OCI-LY3 (cell line): Measurements from ENCODE around the gene ABCA4.

Experiments
- H2AFZ ChIP-seq: fragments of 200-600, 300-600 bp; shearing (Covaris generic); 2 replicates; pipeline ENCODE4 v1.6.0; 2014; ENCODE audit warnings: antibody characterized with exemption, low read depth, low read length
- H3K27ac ChIP-seq: fragments of 200-600, 300-600 bp; sonication (generic); 2 replicates; pipeline ENCODE4 v1.5.1; 2014; ENCODE audit warnings: mild to moderate bottlenecking, low read length, moderate library complexity, mixed read lengths
- H3K27me3 ChIP-seq: fragments of 200-600, 300-600 bp; sonication (generic); 2 replicates; pipeline ENCODE4 v1.6.1; 2014; ENCODE audit warnings: low read depth, low read length, mixed read lengths
- H3K36me3 ChIP-seq: fragments of 200-600, 300-600 bp; sonication (generic); replicated peaks from 2 replicates; pipeline ENCODE3; 2014; ENCODE audit warnings: low read depth, low read length, mixed read lengths
- H3K4me1 ChIP-seq: fragments of 300-600, 200-600 bp; sonication (generic); 2 replicates; pipeline ENCODE4 v1.6.1; 2014; ENCODE audit warnings: low read length, mixed read lengths
- H3K4me2 ChIP-seq: fragments of 200-600, 300-600 bp; sonication (generic); 2 replicates; pipeline ENCODE4 v1.6.1; 2014; ENCODE audit warnings: low read length, mixed read lengths
- H3K4me3 ChIP-seq: fragments of 300-600, 200-600 bp; sonication (generic); 2 replicates; pipeline ENCODE4 v1.5.1; 2014; ENCODE audit warnings: antibody characterized with exemption, mild to moderate bottlenecking, low read length, moderate library complexity
- H3K79me2 ChIP-seq: fragments of 300-600, 200-600 bp; shearing (Covaris generic); 2 replicates; pipeline ENCODE4 v1.6.1; 2014; ENCODE audit warnings: mild to moderate bottlenecking, low read length, mixed read lengths
- H3K9ac ChIP-seq: fragments of 300-600, 200-600 bp; shearing (Covaris generic); 2 replicates; pipeline ENCODE4 v1.6.0; 2014; ENCODE audit warnings: mild to moderate bottlenecking, low read length, moderate library complexity
- H3K9me3 ChIP-seq: fragments of 200-600, 300-600 bp; shearing (Covaris generic); 2 replicates; pipeline ENCODE4 v1.6.1; 2014; ENCODE audit warnings: low read length, mixed read lengths; ENCODE audit not compliant: insufficient read depth
- H4K20me1 ChIP-seq: fragments of 200-600, 300-600 bp; sonication (generic); 2 replicates; pipeline ENCODE4 v1.6.1; 2016; ENCODE audit warnings: low read length, mixed read lengths; ENCODE audit not compliant: insufficient read depth
- EZH2phosphoT487 ChIP-seq: fragments of 200-600 bp; shearing (Covaris generic); IDR thresholded peaks from 2 replicates; pipeline ENCODE4 v1.6.1; 2018; ENCODE audit warnings: antibody characterized with exemption, mixed run types, low read depth
- TF ChIP-seq, protein P1 (sequence below): fragments of 200-600, 300-600 bp; sonication (generic); IDR thresholded peaks from 2 replicates; pipeline ENCODE4 v1.5.1; 2014; ENCODE audit warnings: antibody characterized with exemption, low read length, low read depth

The ABCA4 gene

DNA sequence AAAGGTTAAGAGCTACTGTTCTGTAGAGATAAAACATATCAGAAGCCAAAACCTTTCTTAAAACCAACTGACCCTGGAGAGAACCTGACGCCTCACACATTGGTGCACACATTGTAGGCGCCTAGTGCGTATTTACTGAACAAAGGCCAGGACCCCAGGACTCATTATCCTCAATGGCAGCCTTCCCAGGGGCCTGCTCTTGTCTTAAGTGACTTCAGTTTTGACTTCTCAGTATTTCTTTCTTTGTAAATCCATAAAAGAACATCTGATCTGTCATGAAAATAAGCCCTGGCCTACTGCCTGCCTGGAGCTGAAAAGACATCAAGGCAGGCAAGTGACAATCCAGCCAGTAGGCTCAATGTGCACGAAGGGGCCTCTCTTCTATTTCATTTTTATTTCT lies 27.6 kb downstream of the ABCA4 start:
- no peak for TF ChIP-seq EZH2phosphoT487
- TF ChIP-seq, protein P1, sequence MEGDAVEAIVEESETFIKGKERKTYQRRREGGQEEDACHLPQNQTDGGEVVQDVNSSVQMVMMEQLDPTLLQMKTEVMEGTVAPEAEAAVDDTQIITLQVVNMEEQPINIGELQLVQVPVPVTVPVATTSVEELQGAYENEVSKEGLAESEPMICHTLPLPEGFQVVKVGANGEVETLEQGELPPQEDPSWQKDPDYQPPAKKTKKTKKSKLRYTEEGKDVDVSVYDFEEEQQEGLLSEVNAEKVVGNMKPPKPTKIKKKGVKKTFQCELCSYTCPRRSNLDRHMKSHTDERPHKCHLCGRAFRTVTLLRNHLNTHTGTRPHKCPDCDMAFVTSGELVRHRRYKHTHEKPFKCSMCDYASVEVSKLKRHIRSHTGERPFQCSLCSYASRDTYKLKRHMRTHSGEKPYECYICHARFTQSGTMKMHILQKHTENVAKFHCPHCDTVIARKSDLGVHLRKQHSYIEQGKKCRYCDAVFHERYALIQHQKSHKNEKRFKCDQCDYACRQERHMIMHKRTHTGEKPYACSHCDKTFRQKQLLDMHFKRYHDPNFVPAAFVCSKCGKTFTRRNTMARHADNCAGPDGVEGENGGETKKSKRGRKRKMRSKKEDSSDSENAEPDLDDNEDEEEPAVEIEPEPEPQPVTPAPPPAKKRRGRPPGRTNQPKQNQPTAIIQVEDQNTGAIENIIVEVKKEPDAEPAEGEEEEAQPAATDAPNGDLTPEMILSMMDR, result no peak
- H3K9ac ChIP-seq, result no peak overlapping the region
- no peaks in the 10 kb centered on the region for H3K79me2 ChIP-seq
- H3K4me1 ChIP-seq, result no peaks in the 10 kb centered on the region
- H3K27me3 ChIP-seq, result peaks cover 21% of the 10 kb centered on the region
- H3K4me3 ChIP-seq, result no peak overlapping the region
- no peaks in the 10 kb centered on the region for H3K36me3 ChIP-seq
- H4K20me1 ChIP-seq, result no peaks in the 10 kb centered on the region
- H3K9me3 ChIP-seq, result no peaks in the 10 kb centered on the region
- no peak overlapping the region for H3K27ac ChIP-seq
- H2AFZ ChIP-seq, result no peak overlapping the region
- H3K4me2 ChIP-seq, result no peak overlapping the region

DNA sequence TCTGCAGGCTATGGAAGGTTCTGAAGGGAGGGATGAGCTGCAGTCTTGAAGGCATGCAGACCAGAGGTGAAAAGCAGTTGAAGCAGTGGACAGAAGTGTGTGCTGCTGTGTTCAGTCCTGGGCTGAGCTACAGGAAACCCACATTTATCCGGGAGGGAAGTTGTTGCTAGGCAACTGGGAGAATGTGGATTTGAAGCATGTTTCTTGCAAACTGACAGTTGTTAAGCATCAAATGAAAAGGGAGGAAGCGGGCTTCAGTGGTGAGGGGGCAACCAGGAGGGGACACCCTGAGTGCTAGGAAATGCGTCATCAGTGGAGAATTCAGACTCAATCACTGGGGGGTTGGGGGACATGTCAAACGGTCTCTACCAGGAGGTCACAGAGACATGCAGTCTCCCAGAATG lies 28.7 kb downstream of the ABCA4 start:
- no peaks in the 10 kb centered on the region for H3K79me2 ChIP-seq
- no peaks in the 10 kb centered on the region for H3K9me3 ChIP-seq
- no peaks in the 10 kb centered on the region for H3K4me1 ChIP-seq
- no peak overlapping the region for H2AFZ ChIP-seq
- no peaks in the 10 kb centered on the region for H4K20me1 ChIP-seq
- no peak overlapping the region for H3K4me3 ChIP-seq
- H3K9ac ChIP-seq, result no peak overlapping the region
- H3K4me2 ChIP-seq, result no peak overlapping the region
- no peak for TF ChIP-seq EZH2phosphoT487
- TF ChIP-seq, protein P1, result no peak
- no peak overlapping the region for H3K27ac ChIP-seq
- H3K27me3 ChIP-seq, result peaks cover 25% of the 10 kb centered on the region
- no peaks in the 10 kb centered on the region for H3K36me3 ChIP-seq

DNA sequence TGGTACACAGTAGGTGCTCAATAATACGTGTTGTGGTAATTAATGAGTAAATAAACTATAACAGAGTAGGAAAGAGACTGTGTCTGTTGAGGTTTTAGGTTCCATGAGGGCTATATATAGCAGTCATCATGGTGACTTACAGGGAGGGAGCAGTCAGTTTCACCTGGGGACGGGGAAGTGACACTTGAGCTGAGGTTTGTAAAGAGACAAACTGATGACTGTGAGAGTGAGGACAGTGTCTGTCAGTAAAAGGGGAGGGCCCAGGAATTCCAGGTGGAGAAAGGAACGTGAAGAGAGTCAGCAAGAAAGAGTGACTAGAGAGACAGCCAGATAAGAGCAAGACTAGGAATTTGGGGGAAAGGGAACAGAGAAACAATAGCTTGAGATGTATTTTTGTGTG lies 30.2 kb downstream of the ABCA4 start:
- Histone ChIP-seq H3K9ac (no peak overlapping the region), H3K27me3 (peaks cover 33% of the 10 kb centered on the region), H3K27ac (no peak overlapping the region), H3K9me3 (no peaks in the 10 kb centered on the region), H4K20me1 (no peaks in the 10 kb centered on the region), H3K4me1 (no peaks in the 10 kb centered on the region), H3K79me2 (no peaks in the 10 kb centered on the region), H3K4me3 (no peak overlapping the region), H3K4me2 (no peak overlapping the region), H2AFZ (no peak overlapping the region), H3K36me3 (no peaks in the 10 kb centered on the region)
- TF ChIP-seq EZH2phosphoT487, result no peak
- TF ChIP-seq, protein P1, result no peak

DNA sequence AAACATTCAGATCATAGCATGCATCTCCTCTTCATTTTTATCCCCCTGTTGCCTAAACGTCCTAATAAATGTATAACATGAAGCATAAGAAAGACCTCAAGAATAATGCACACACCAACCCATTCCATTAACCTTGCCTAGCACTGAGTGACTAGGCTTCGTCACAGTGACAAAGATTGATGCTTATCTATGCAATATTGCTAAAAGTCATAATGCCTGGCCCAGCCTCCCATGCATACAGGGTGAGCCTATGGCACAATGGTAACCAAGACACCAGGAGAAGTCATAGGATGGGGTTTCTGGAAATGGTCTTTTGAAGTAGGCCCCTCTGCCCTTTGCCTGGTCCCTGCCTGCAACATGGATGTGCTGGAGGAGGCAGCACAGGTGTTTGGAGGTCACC lies 33.8 kb downstream of the ABCA4 start:
- Histone ChIP-seq H3K4me2 (no peak overlapping the region), H3K9me3 (no peaks in the 10 kb centered on the region), H2AFZ (no peak overlapping the region), H3K9ac (no peak overlapping the region), H3K79me2 (no peaks in the 10 kb centered on the region), H3K4me3 (no peak overlapping the region), H3K4me1 (no peaks in the 10 kb centered on the region), H4K20me1 (no peaks in the 10 kb centered on the region), H3K36me3 (no peaks in the 10 kb centered on the region), H3K27me3 (peaks cover 45% of the 10 kb centered on the region), H3K27ac (no peak overlapping the region)
- TF ChIP-seq, protein P1, result no peak
- TF ChIP-seq EZH2phosphoT487, result no peak
